ENCODE results near the gene JKAMP. TPM values are rescaled to one million over a fixed set of nuclear protein-coding genes. Genes with fewer than 3 reads are reported as not detected.

JKAMP gene
- total RNA-seq, 1 experiment from 2014 or later: 46.5 TPM

DNA sequence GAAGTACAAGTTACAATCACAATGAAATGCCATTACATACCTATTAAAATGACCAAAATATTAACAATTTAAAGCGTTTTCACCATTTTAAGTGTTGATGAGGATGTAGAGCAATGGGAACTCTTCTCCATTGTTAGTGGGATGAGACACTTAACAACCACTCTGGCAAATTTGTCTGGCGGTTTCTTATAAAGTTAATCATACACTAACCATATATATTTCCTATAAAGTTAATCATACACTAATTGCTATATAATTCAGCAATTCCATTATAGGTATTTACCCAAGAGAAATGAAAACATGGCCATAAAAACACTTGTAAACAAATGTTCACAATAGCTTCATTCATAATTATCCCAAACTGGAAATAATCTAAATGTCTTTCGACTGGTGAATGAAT lies 35.9 kb downstream of the JKAMP start (continued):
- TF ChIP-seq, protein P1, sequence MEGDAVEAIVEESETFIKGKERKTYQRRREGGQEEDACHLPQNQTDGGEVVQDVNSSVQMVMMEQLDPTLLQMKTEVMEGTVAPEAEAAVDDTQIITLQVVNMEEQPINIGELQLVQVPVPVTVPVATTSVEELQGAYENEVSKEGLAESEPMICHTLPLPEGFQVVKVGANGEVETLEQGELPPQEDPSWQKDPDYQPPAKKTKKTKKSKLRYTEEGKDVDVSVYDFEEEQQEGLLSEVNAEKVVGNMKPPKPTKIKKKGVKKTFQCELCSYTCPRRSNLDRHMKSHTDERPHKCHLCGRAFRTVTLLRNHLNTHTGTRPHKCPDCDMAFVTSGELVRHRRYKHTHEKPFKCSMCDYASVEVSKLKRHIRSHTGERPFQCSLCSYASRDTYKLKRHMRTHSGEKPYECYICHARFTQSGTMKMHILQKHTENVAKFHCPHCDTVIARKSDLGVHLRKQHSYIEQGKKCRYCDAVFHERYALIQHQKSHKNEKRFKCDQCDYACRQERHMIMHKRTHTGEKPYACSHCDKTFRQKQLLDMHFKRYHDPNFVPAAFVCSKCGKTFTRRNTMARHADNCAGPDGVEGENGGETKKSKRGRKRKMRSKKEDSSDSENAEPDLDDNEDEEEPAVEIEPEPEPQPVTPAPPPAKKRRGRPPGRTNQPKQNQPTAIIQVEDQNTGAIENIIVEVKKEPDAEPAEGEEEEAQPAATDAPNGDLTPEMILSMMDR (IDR thresholded peaks at IDR 0.05 in 2 of 3, conservative IDR thresholded peaks at IDR 0.05 in 1 of 3; ENCODE audit: borderline replicate concordance in 1 of 3, insufficient read depth in 1 of 3, low read depth in 2 of 3, low read length in 2 of 3): no peak
- TF ChIP-seq POLR2AphosphoS5 (IDR thresholded peaks at IDR 0.05; ENCODE audit: low read depth, low read length) (no peak), SRF (IDR thresholded peaks at IDR 0.05; ENCODE audit: low read depth) (no peak), TCF7L2 (IDR thresholded peaks at IDR 0.05; ENCODE audit: borderline replicate concordance, extremely low read depth, insufficient read depth, insufficient read length) (no peak)

DNA sequence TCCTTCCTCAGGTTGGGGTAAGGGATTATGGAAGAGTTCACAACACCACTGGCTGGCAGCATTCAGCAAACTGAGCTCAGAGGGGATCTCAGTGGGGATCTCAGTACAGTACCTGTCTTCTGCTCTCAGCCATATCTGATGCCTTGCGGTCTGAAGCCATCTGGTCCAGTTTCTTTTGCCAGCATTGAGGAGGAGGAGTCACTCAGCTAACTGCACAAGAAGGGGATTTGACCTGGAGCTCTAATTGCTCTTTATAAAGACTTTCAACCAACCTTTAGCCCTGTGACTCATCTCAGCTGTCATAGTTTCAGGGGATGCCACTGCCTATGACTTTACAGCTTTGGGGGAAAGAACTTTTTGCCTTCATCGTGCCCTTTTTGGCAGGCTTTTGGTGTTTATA lies 44.9 kb downstream of the JKAMP start:
- POLR2A ChIA-PET: no interaction called here
- ATAC-seq (no peak), DNase-seq (ENCODE audit: low read depth, low spot score) (no peak)
- TF ChIP-seq EZH2phosphoT487 (IDR thresholded peaks at IDR 0.05; ENCODE audit: borderline replicate concordance) (no peak), SIN3A (IDR thresholded peaks at IDR 0.05; ENCODE audit: low read depth) (no peak), POLR2A (IDR thresholded peaks at IDR 0.05; ENCODE audit: borderline replicate concordance, extremely low read depth, insufficient read depth, insufficient read length) (no peak), POLR2AphosphoS5 (IDR thresholded peaks at IDR 0.05; ENCODE audit: low read depth, low read length) (no peak), YY1 (IDR thresholded peaks at IDR 0.05; ENCODE audit: extremely low read depth, insufficient replicate concordance, low read depth, low read length) (no peak), EZH2 (IDR thresholded peaks at IDR 0.05) (no peak), CBX3 (IDR thresholded peaks at IDR 0.05; ENCODE audit: low read depth) (no peak), SRF (IDR thresholded peaks at IDR 0.05; ENCODE audit: low read depth) (no peak), ZNF274 (IDR thresholded peaks at IDR 0.05; ENCODE audit: low read depth, low read length) (no peak)
- TF ChIP-seq, protein P1 (IDR thresholded peaks at IDR 0.05 in 2 of 3, conservative IDR thresholded peaks at IDR 0.05 in 1 of 3; ENCODE audit: borderline replicate concordance in 1 of 3, insufficient read depth in 1 of 3, low read depth in 2 of 3, low read length in 2 of 3): no peak
- no peaks in the 10 kb centered on the region for H3K9me2 ChIP-seq (ENCODE audit: insufficient read depth)
- no TSS peak for BruUV-seq (replicated peaks)
- no peak overlapping the region for H3K9ac ChIP-seq (ENCODE audit: low read length)
- intact Hi-C loops (cut with micrococcal nuclease): no loop called here
- H3K9me3 ChIP-seq (ENCODE audit: control insufficient read depth in 1 of 2, insufficient read depth in 1 of 2, low read depth in 1 of 2, low read length in 2 of 2): 0 out of 4 replicates have a peak, but pooled peaks cover 0 to 4% of the 10 kb centered on the region in 2 experiments
- H3K36me3 ChIP-seq (ENCODE audit: control insufficient read depth in 1 of 2, insufficient read depth in 2 of 2, low read length in 2 of 2): no peaks in the 10 kb centered on the region
- no peak overlapping the region for H2AFZ ChIP-seq (ENCODE audit: low read depth, low read length, poor library complexity, severe bottlenecking)
- no peak overlapping the region for H3K4me3 ChIP-seq (replicated peaks in 1 of 2; ENCODE audit: low read depth in 1 of 2, low read length in 2 of 2)
- no peaks in the 10 kb centered on the region for H3K79me2 ChIP-seq (ENCODE audit: insufficient read depth, low read length)
- no peaks in the 10 kb centered on the region for H3K4me1 ChIP-seq (ENCODE audit: control insufficient read depth in 1 of 2, insufficient read depth in 2 of 2, low read length in 2 of 2)
- H4K20me1 ChIP-seq (ENCODE audit: insufficient read depth): no peaks in the 10 kb centered on the region
- H3K27ac ChIP-seq (ENCODE audit: low read depth, low read length): no peak overlapping the region
- no peak overlapping the region for H3K4me2 ChIP-seq (ENCODE audit: low read length)
- CTCF ChIA-PET: no interaction called here
- H3K27me3 ChIP-seq (ENCODE audit: insufficient read depth, low read length): no peaks in the 10 kb centered on the region
- RAD21 ChIA-PET (ENCODE audit: low non-redundant PET in 1 of 2, low total read pairs in 2 of 2, uncharacterized antibody in 2 of 2, unreplicated experiment in 2 of 2): no interaction called here

All from HCT116 (cell line).